SK-N-SH (cell line): ENCODE data around the gene SLC10A6. TPM values are rescaled to one million over a fixed set of nuclear protein-coding genes. Genes with fewer than 3 reads are reported as not detected.

ENCODE experiments used
- CTCF ChIA-PET: fragments of 300-600, 350-600 bp; formaldehyde crosslinking; extraction: SDS; loops from one replicate; lab custom pipeline; 2021; lab: Yijun Ruan, JAX
- POLR2A ChIA-PET: fragments of 350-600 bp; sonication (Branson Sonifier 250); formaldehyde crosslinking; extraction: SDS; loops from one replicate; lab custom pipeline; 2020; ENCODE audit warnings: antibody characterized with exemption, inconsistent platforms; lab: Yijun Ruan, JAX
- DNase-seq: peaks from one replicate; pipeline ENCODE4 v3.0.0; 2012
- H2AFZ ChIP-seq: fragments of 200-600 bp; sonication (generic); 2 replicates; pipeline ENCODE4 v1.8.1; 2016; ENCODE audit warnings: antibody characterized with exemption, mild to moderate bottlenecking, low read depth
- H3F3A ChIP-seq: fragments of 200-600 bp; sonication (generic); replicated peaks from 2 replicates; pipeline ENCODE3; 2016; ENCODE audit warnings: antibody characterized with exemption, mild to moderate bottlenecking; ENCODE audit not compliant: insufficient read depth
- H3K27ac ChIP-seq, 2 experiments: fragments of 200-500 bp in 1 of 2; fragments of 200-600 bp in 1 of 2; sonication (Bioruptor generic) in 1 of 2; sonication (generic), shearing (Covaris generic) in 1 of 2; 2 replicates each; pipeline versions ENCODE4 v1.5.1 to v1.6.1; 2014 to 2016; ENCODE audit warnings: low read depth in 2 of 2, inconsistent platforms in 1 of 2, low read length in 1 of 2, mild to moderate bottlenecking in 1 of 2, mixed read lengths in 1 of 2
- H3K27me3 ChIP-seq: fragments of 200-600 bp; sonication (generic), shearing (Covaris generic); 2 replicates; pipeline ENCODE4 v1.6.1; 2016; ENCODE audit warnings: mixed run types; ENCODE audit not compliant: insufficient read depth
- H3K36me3 ChIP-seq, 2 experiments: fragments of 200-500 bp in 1 of 2; fragments of 200-600 bp in 1 of 2; sonication (Bioruptor generic) in 1 of 2; sonication (generic) in 1 of 2; replicated peaks in 1 of 2; 2 replicates each; pipeline versions ENCODE3 to v1.5.1; 2014 to 2016; ENCODE audit warnings: low read length in 1 of 2, mild to moderate bottlenecking in 1 of 2; ENCODE audit not compliant: insufficient read depth in 2 of 2, control insufficient read depth in 1 of 2
- H3K4me1 ChIP-seq, 2 experiments: fragments of 200-500 bp in 1 of 2; fragments of 200-600 bp in 1 of 2; sonication (Bioruptor generic) in 1 of 2; sonication (generic), shearing (Covaris generic) in 1 of 2; 2 replicates each; pipeline versions ENCODE4 v1.5.1 to v1.6.1; 2014 to 2016; ENCODE audit warnings: low read depth in 1 of 2, low read length in 1 of 2, mixed run types in 1 of 2; ENCODE audit not compliant: insufficient read depth in 2 of 2, control insufficient read depth in 1 of 2
- H3K4me2 ChIP-seq: fragments of 200-600 bp; sonication (generic), shearing (Covaris generic); 2 replicates; pipeline ENCODE4 v1.6.1; 2017; ENCODE audit warnings: mixed run types
- H3K4me3 ChIP-seq, 2 experiments: fragments of 200-500 bp in 1 of 2; fragments of 200-600 bp in 1 of 2; sonication (Bioruptor generic) in 1 of 2; sonication (generic), shearing (Covaris generic) in 1 of 2; 2 replicates each; pipeline versions ENCODE4 v1.5.1 to v1.8.1; 2014 to 2016; ENCODE audit warnings: low read depth in 2 of 2, inconsistent platforms in 1 of 2, low read length in 1 of 2, mild to moderate bottlenecking in 1 of 2, mixed read lengths in 1 of 2, moderate library complexity in 1 of 2
- H3K79me2 ChIP-seq: fragments of 200-600 bp; sonication (generic); 2 replicates; pipeline ENCODE4 v1.8.1; 2017; ENCODE audit warnings: mild to moderate bottlenecking; ENCODE audit not compliant: insufficient read depth
- H3K9ac ChIP-seq: fragments of 200-600 bp; sonication (generic); 2 replicates; pipeline ENCODE4 v1.6.1; 2017; ENCODE audit warnings: mixed run types
- H3K9me2 ChIP-seq: fragments of 200-600 bp; sonication (generic); 2 replicates; pipeline ENCODE4 v1.6.1; 2017; ENCODE audit warnings: mixed run types
- H3K9me3 ChIP-seq: fragments of 200-600 bp; sonication (generic); 2 replicates; pipeline ENCODE4 v1.6.1; 2017; ENCODE audit warnings: mixed run types, mild to moderate bottlenecking, moderate library complexity
- H4K20me1 ChIP-seq: fragments of 200-600 bp; sonication (generic); 2 replicates; pipeline ENCODE4 v1.6.1; 2017; ENCODE audit warnings: mild to moderate bottlenecking, mixed run types; ENCODE audit not compliant: insufficient read depth
- EP300 ChIP-seq, 2 experiments: IDR thresholded peaks; 2 replicates each; pipeline versions ENCODE4 v1.4.0 to v1.6.1; 2012; ENCODE audit warnings: borderline replicate concordance in 1 of 2, low read depth in 1 of 2, low read length in 1 of 2
- EZH2phosphoT487 ChIP-seq: fragments of 200-600 bp; sonication (generic); IDR thresholded peaks from 2 replicates; pipeline ENCODE4 v1.6.1; 2017; ENCODE audit warnings: low read depth, mixed run types, mild to moderate bottlenecking, antibody characterized with exemption, moderate library complexity, borderline replicate concordance
- FOXJ3 ChIP-seq: sonication (generic); formaldehyde crosslinking; IDR thresholded peaks from 2 replicates; pipeline ENCODE4 v1.5.1; 2020; ENCODE audit warnings: mild to moderate bottlenecking, missing genetic modification reagents
- FOXM1 ChIP-seq: IDR thresholded peaks from 2 replicates; pipeline ENCODE4 v1.4.0; 2012; ENCODE audit warnings: low read depth, mild to moderate bottlenecking
- GATA2 ChIP-seq: sonication (generic); formaldehyde crosslinking; IDR thresholded peaks from 2 replicates; pipeline ENCODE4 v1.5.0; 2020; ENCODE audit warnings: mild to moderate bottlenecking, missing genetic modification reagents
- MAX ChIP-seq: IDR thresholded peaks from 2 replicates; pipeline ENCODE4 v1.4.0; 2012; ENCODE audit warnings: low read depth
- MEF2A ChIP-seq: IDR thresholded peaks from 2 replicates; pipeline ENCODE4 v1.4.0; 2012; ENCODE audit warnings: low read depth, borderline replicate concordance
- NRF1 ChIP-seq: IDR thresholded peaks from 2 replicates; pipeline ENCODE4 v1.6.1; 2012; ENCODE audit warnings: low read depth, mild to moderate bottlenecking, low read length
- RAD21 ChIP-seq: IDR thresholded peaks from 2 replicates; pipeline ENCODE4 v1.6.1; 2012; ENCODE audit warnings: mild to moderate bottlenecking, low read length
- REST ChIP-seq: IDR thresholded peaks from 2 replicates; pipeline ENCODE4 v1.6.1; 2012; ENCODE audit warnings: mild to moderate bottlenecking, low read depth, low read length, moderate library complexity
- RFX5 ChIP-seq: IDR thresholded peaks from 2 replicates; pipeline ENCODE4 v1.6.1; 2012; ENCODE audit warnings: mild to moderate bottlenecking, improper control_type of control experiment, low read length
- SMC3 ChIP-seq: IDR thresholded peaks from 2 replicates; pipeline ENCODE4 v1.6.1; 2012; ENCODE audit warnings: low read depth, low read length, improper control_type of control experiment
- TCF12 ChIP-seq: IDR thresholded peaks from 2 replicates; pipeline ENCODE4 v1.4.0; 2012
- WGBS: methylation state at CpG from one replicate; pipeline ENCODE4 v1.1.6; 2017; ENCODE audit warnings: low lambda C conversion rate; 5-methylcytosine and 5-hydroxymethylcytosine counted together
- polyA plus RNA-seq, 3 experiments: library from polyadenylated mRNA; depleted of rRNA; stranded (reverse); fragments of >200 nt; gene quantifications; 2 replicates each; pipeline ENCODE4 v1.2.3, GENCODE V29; 2012
- TF ChIP-seq, protein P1 (sequence below): IDR thresholded peaks from 2 replicates; pipeline ENCODE4; 2012
- TF ChIP-seq, protein P2 (sequence below): fragments of 200-600 bp; sonication (generic); IDR thresholded peaks from 2 replicates; pipeline ENCODE4 v1.6.1; 2017; ENCODE audit warnings: antibody characterized with exemption, mild to moderate bottlenecking, moderate library complexity

SLC10A6 gene
- polyA plus RNA-seq, 1 of the 3 experiments (the other 2 are of a cell fraction) = not detected

- no peak overlapping the region for H2AFZ ChIP-seq
- 59% methylated on average over 6 of the region's 6 CpGs for WGBS
- no peak overlapping the region; a peak in 1 of 4 replicates for H3K4me3 ChIP-seq
- ChIA-PET POLR2A (no interaction called here), CTCF (interaction anchor here (0.6 to 21.7 kb wide), 14 partner anchors 8 to 412 kb away, joined by 3 to 294 read pairs (median 4); partner anchors contain the start of gene PTPN13)
- H3K9me3 ChIP-seq = no peaks in the 10 kb centered on the region
- no peak overlapping the region for H3K4me2 ChIP-seq
- no peak for TF ChIP-seq EZH2phosphoT487
- no peak for TF ChIP-seq FOXJ3
- TF ChIP-seq, protein P1, sequence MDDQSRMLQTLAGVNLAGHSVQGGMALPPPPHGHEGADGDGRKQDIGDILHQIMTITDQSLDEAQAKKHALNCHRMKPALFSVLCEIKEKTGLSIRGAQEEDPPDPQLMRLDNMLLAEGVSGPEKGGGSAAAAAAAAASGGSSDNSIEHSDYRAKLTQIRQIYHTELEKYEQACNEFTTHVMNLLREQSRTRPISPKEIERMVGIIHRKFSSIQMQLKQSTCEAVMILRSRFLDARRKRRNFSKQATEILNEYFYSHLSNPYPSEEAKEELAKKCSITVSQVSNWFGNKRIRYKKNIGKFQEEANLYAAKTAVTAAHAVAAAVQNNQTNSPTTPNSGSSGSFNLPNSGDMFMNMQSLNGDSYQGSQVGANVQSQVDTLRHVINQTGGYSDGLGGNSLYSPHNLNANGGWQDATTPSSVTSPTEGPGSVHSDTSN = no peak
- TF ChIP-seq RAD21 = peak; percentile 94
- TF ChIP-seq MAX = no peak
- TF ChIP-seq, protein P2, sequence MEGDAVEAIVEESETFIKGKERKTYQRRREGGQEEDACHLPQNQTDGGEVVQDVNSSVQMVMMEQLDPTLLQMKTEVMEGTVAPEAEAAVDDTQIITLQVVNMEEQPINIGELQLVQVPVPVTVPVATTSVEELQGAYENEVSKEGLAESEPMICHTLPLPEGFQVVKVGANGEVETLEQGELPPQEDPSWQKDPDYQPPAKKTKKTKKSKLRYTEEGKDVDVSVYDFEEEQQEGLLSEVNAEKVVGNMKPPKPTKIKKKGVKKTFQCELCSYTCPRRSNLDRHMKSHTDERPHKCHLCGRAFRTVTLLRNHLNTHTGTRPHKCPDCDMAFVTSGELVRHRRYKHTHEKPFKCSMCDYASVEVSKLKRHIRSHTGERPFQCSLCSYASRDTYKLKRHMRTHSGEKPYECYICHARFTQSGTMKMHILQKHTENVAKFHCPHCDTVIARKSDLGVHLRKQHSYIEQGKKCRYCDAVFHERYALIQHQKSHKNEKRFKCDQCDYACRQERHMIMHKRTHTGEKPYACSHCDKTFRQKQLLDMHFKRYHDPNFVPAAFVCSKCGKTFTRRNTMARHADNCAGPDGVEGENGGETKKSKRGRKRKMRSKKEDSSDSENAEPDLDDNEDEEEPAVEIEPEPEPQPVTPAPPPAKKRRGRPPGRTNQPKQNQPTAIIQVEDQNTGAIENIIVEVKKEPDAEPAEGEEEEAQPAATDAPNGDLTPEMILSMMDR = peak; percentile 92
- TF ChIP-seq RFX5 = no peak
- TF ChIP-seq SMC3 = peak; percentile 88
- TF ChIP-seq EP300 (IDR thresholded peaks at IDR 0.05; ENCODE audit: borderline replicate concordance in 1 of 2, low read depth in 1 of 2, low read length in 1 of 2) = no peak
- TF ChIP-seq GATA2 = no peak
- TF ChIP-seq NRF1 = peak; percentile 15; the same call in 1 of the 2 replicates
- TF ChIP-seq FOXM1 = no peak
- H3K79me2 ChIP-seq = no peaks in the 10 kb centered on the region
- peaks cover 16% of the 10 kb centered on the region for H3F3A ChIP-seq
- H3K36me3 ChIP-seq = no peaks in the 10 kb centered on the region
- peak; percentile 58 for DNase-seq
- no peaks in the 10 kb centered on the region for H3K9me2 ChIP-seq
- no peaks in the 10 kb centered on the region for H3K27me3 ChIP-seq
- peaks cover 3 to 8% of the 10 kb centered on the region in 2 experiments; a peak in 2 of 4 replicates for H3K4me1 ChIP-seq
- H3K9ac ChIP-seq = no peak overlapping the region
- no peak overlapping the region; a peak in 1 of 4 replicates for H3K27ac ChIP-seq
- H4K20me1 ChIP-seq = no peaks in the 10 kb centered on the region
Measured at GRCh38 chr4:86895692-86896488, 46.7 kb upstream of the SLC10A6 start.

- POLR2A ChIA-PET = no interaction called here
- Histone ChIP-seq H3F3A (peaks cover 16% of the 10 kb centered on the region), H3K36me3 (no peaks in the 10 kb centered on the region), H3K9me3 (no peaks in the 10 kb centered on the region), H3K4me1 (peaks cover 3 to 8% of the 10 kb centered on the region in 2 experiments; a peak in 2 of 4 replicates), H3K4me2 (no peak overlapping the region), H3K79me2 (no peaks in the 10 kb centered on the region), H4K20me1 (no peaks in the 10 kb centered on the region), H3K4me3 (no peak overlapping the region), H3K9ac (no peak overlapping the region), H3K27me3 (no peaks in the 10 kb centered on the region), H3K27ac (no peak overlapping the region), H2AFZ (no peak overlapping the region; the same call in 1 of the 2 replicates), H3K9me2 (no peaks in the 10 kb centered on the region)
- DNase-seq = no peak
- TF ChIP-seq MEF2A (no peak), TCF12 (peak; percentile 5; the same call in 1 of the 2 replicates), NRF1 (no peak), REST (no peak)
- CTCF ChIA-PET = interaction anchor here (0.6 to 21.7 kb wide), 13 partner anchors 9 to 403 kb away, joined by 3 to 294 read pairs (median 4); partner anchors contain the start of gene PTPN13
Measured at GRCh38 chr4:86894455-86894854, 45.3 kb upstream of the SLC10A6 start.
